Measurements from ENCODE around the gene SLC2A9.

- no peak for TF ChIP-seq CTCF (IDR thresholded peaks at IDR 0.05)
- TF ChIP-seq POLR2AphosphoS5 (IDR thresholded peaks at IDR 0.05) = no peak
- no peak for TF ChIP-seq POLR2A (IDR thresholded peaks at IDR 0.05)
Measured at GRCh38 chr4:10034136-10034535, 12.8 kb upstream of the SLC2A9 start.

Measured in stomach (tissue), 4 donors.